Natural killer cell (primary cell): Measurements from ENCODE around the gene ARL5A. TPM values are rescaled to one million over a fixed set of nuclear protein-coding genes. Genes with fewer than 3 reads are reported as not detected.

Experiments
- ATAC-seq, 3 donors: fragments of 150-1000 bp in 2 of 3; fragments of 200-7000 bp in 1 of 3; cut with Tn5 transposase; 1 replicate in 1 of 3; 2 replicates in 2 of 3; pipeline ENCODE4 v1.10.0; 2021; ENCODE audit warnings: mild to moderate bottlenecking in 2 of 3, moderate library complexity in 2 of 3
- DNase-seq, 2 donors: peaks; one replicate each; pipeline versions ENCODE4 v3.0.0 to v3.0.0-alpha.2; 2013 to 2021; ENCODE audit warnings: mixed read lengths in 1 of 2
- H3K27ac ChIP-seq: one replicate; pipeline ENCODE4 v1.5.1; 2013; ENCODE audit warnings: mild to moderate bottlenecking, low read length
- H3K27me3 ChIP-seq: one replicate; pipeline ENCODE4 v1.6.1; 2013; ENCODE audit warnings: low read length; ENCODE audit not compliant: control insufficient read depth, insufficient read depth
- H3K36me3 ChIP-seq: one replicate; pipeline ENCODE4 v1.6.1; 2013; ENCODE audit warnings: low read length; ENCODE audit not compliant: control insufficient read depth, insufficient read depth
- H3K4me1 ChIP-seq: one replicate; pipeline ENCODE4 v1.6.1; 2013; ENCODE audit warnings: low read length; ENCODE audit not compliant: control insufficient read depth, insufficient read depth
- H3K4me3 ChIP-seq: one replicate; pipeline ENCODE4 v1.5.1; 2013; ENCODE audit warnings: low read length
- H3K9me3 ChIP-seq: one replicate; pipeline ENCODE4 v1.6.1; 2013; ENCODE audit warnings: low read length; ENCODE audit not compliant: control insufficient read depth, insufficient read depth
- H3K27ac Mint-ChIP-seq, 2 donors: one replicate each; pipeline ENCODE4 v1.8.0; 2022; ENCODE audit warnings: mild to moderate bottlenecking in 2 of 2, mixed read lengths in 2 of 2, moderate library complexity in 1 of 2
- H3K27me3 Mint-ChIP-seq, 2 donors: one replicate each; pipeline ENCODE4 v1.8.0; 2022; ENCODE audit warnings: low read depth in 2 of 2, mixed read lengths in 2 of 2
- H3K36me3 Mint-ChIP-seq: one replicate; pipeline ENCODE4 v1.8.0; 2022; ENCODE audit warnings: mixed read lengths
- H3K4me1 Mint-ChIP-seq, 2 donors: one replicate each; pipeline ENCODE4 v1.8.0; 2022; ENCODE audit warnings: mixed read lengths in 2 of 2
- H3K4me3 Mint-ChIP-seq: one replicate; pipeline ENCODE4 v1.8.0; 2022; ENCODE audit warnings: mild to moderate bottlenecking, moderate library complexity, mixed read lengths
- H3K9me3 Mint-ChIP-seq, 2 donors: one replicate each; pipeline ENCODE4 v1.8.0; 2022; ENCODE audit warnings: mixed read lengths in 2 of 2
- WGBS: methylation state at CpG from one replicate; pipeline ENCODE4 v1.1.7; 2013; ENCODE audit warnings: missing lambda C conversion rate; ENCODE audit not compliant: insufficient coverage; 5-methylcytosine and 5-hydroxymethylcytosine counted together
- intact Hi-C: fragments of 100-400 bp; cut with micrococcal nuclease; formaldehyde crosslinking; loops from one replicate; pipeline ENCODE4 v1.14.2; 2022
- total RNA-seq, 4 donors: library from RNA; stranded (reverse); fragments of 120-200 nt in 1 of 4; gene quantifications; one replicate each; pipeline versions ENCODE4 v1.2.3 to v1.2.4, GENCODE V29; 2013 to 2022
- TF ChIP-seq, protein P1 (sequence below): fragments of 200-600 bp; IDR thresholded peaks from one replicate; pipeline ENCODE4 v1.8.0; 2022; ENCODE audit warnings: antibody characterized with exemption

The ARL5A gene
- total RNA-seq, 3 donors from 2014 or later (not counting 1 experiment from before 2014, with no cell fraction given) = 39.9 to 58.0 (median 56.5) TPM

DNA sequence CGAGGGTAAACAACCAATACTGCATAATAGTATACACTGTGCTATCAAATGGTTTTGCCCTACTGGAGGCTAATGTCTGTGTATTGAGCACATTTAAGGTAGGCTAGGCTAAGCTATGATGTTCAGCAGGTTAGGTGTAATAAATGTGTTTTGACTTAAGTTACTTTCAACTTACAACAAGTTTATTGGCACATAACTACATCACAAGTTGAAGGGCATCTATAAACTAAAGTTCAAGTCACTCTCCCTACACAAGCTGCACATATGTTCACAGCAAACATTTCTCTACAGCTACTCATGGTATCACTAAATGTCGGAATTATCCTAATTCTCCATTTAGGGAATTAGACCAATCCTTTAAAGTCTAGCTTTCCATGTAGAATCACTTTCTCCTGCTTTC lies 11.4 kb downstream of the ARL5A start:
- Histone ChIP-seq H3K27me3 (no peaks in the 10 kb centered on the region), H3K27ac (no peak overlapping the region), H3K4me1 (no peaks in the 10 kb centered on the region), H3K9me3 (no peaks in the 10 kb centered on the region), H3K36me3 (peaks cover 30% of the 10 kb centered on the region), H3K4me3 (no peak overlapping the region)
- no peak overlapping the region for H3K27ac Mint-ChIP-seq
- no peak overlapping the region for H3K4me3 Mint-ChIP-seq
- intact Hi-C loops = no loop called here
- no peaks in the 10 kb centered on the region for H3K27me3 Mint-ChIP-seq
- no peaks in the 10 kb centered on the region for H3K36me3 Mint-ChIP-seq
- ATAC-seq = no peak
- no peak for DNase-seq
- TF ChIP-seq, protein P1, sequence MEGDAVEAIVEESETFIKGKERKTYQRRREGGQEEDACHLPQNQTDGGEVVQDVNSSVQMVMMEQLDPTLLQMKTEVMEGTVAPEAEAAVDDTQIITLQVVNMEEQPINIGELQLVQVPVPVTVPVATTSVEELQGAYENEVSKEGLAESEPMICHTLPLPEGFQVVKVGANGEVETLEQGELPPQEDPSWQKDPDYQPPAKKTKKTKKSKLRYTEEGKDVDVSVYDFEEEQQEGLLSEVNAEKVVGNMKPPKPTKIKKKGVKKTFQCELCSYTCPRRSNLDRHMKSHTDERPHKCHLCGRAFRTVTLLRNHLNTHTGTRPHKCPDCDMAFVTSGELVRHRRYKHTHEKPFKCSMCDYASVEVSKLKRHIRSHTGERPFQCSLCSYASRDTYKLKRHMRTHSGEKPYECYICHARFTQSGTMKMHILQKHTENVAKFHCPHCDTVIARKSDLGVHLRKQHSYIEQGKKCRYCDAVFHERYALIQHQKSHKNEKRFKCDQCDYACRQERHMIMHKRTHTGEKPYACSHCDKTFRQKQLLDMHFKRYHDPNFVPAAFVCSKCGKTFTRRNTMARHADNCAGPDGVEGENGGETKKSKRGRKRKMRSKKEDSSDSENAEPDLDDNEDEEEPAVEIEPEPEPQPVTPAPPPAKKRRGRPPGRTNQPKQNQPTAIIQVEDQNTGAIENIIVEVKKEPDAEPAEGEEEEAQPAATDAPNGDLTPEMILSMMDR = no peak
- WGBS = 95% methylated on average over 1 of the region's 2 CpGs
- peaks cover 21 to 29% of the 10 kb centered on the region in 2 donors for H3K4me1 Mint-ChIP-seq
- H3K9me3 Mint-ChIP-seq = no peaks in the 10 kb centered on the region

DNA sequence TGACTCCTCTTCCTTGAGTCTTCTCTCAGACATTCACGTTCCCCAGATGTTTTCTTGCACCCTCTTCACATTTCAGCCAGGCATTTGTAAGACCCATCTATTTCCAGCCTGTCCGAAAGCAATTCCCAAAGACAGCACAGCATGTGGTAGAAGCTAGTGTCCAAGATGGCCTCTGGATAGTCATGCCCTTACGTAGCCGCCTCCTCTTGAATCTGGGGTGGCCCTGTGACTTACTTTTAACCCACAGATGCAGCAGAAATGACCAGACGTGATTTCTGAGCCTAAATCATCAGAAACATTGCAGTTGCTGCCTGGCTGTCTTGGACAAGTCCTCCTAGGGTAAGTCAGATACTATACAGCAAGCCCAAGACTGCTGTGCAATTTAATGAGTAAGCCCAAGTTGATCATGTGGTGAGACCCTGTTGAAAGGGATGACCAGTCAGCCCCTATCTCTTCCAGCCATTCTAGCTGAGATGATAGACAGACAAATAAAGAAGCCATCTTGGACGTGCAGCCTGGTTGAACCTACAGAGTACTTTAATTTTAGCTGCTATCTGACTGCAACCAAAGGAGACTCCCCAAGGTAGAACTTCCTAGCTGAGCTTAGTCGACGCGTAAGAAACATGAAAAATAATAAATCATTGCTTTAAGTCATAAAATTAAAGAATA lies 12.3 kb downstream of the ARL5A start:
- H3K27me3 ChIP-seq = no peaks in the 10 kb centered on the region
- no peaks in the 10 kb centered on the region for H3K4me1 ChIP-seq
- H3K27ac Mint-ChIP-seq = no peak overlapping the region
- H3K36me3 Mint-ChIP-seq = no peaks in the 10 kb centered on the region
- peaks cover 36% of the 10 kb centered on the region for H3K36me3 ChIP-seq
- intact Hi-C loops = no loop called here
- no peaks in the 10 kb centered on the region for H3K9me3 ChIP-seq
- H3K9me3 Mint-ChIP-seq = no peaks in the 10 kb centered on the region
- TF ChIP-seq, protein P1 = no peak
- no peak overlapping the region for H3K27ac ChIP-seq
- 96% methylated on average over 9 of the region's 9 CpGs for WGBS
- no peaks in the 10 kb centered on the region for H3K27me3 Mint-ChIP-seq
- H3K4me1 Mint-ChIP-seq = peaks cover 17 to 25% of the 10 kb centered on the region in 2 donors
- H3K4me3 ChIP-seq = no peak overlapping the region
- ATAC-seq (no peak), DNase-seq (no peak)
- no peak overlapping the region for H3K4me3 Mint-ChIP-seq

- H3K27me3 ChIP-seq = no peaks in the 10 kb centered on the region
- peak overlapping the region; percentile 2 to 4 for H3K27ac Mint-ChIP-seq
Observed at GRCh38 chr2:151810489-151810888, 17.7 kb downstream of the ARL5A start.

More at GRCh38 chr2:151810489-151810888, 17.7 kb downstream of the ARL5A start:
- Mint-ChIP-seq H3K9me3 (no peaks in the 10 kb centered on the region), H3K4me1 (peaks cover 4% of the 10 kb centered on the region in 2 donors), H3K4me3 (no peak overlapping the region), H3K36me3 (no peaks in the 10 kb centered on the region), H3K27me3 (no peaks in the 10 kb centered on the region)
- WGBS = 83% methylated on average over 1 of the region's 1 CpG
- Histone ChIP-seq H3K4me3 (no peak overlapping the region), H3K36me3 (peaks cover 55% of the 10 kb centered on the region), H3K4me1 (peaks cover 4% of the 10 kb centered on the region), H3K9me3 (no peaks in the 10 kb centered on the region), H3K27ac (no peak overlapping the region)
- DNase-seq (no peak), ATAC-seq (no peak)
- intact Hi-C loops = no loop called here
- TF ChIP-seq, protein P1 = no peak
